Stimulated activated effector memory CD8-positive, alpha-beta T cell treated with anti-CD3 and anti-CD28 coated beads, Interleukin-12 subunit alpha, Interleukin-12 subunit beta, amount 100 ng/mL, for 72 hours (primary cell): ENCODE results near the gene AFF3.
A peak's percentile ranks its signal among the peaks of the same experiment; 100 is the strongest.
"Not testable (repeated sequence)": the region's sequence is repeated elsewhere in the genome, so short reads cannot be mapped to it uniquely, and the experiment has no call there.

ENCODE experiments used
- ATAC-seq: fragments of 150-1000 bp; cut with Tn5 transposase; 2 replicates; pipeline ENCODE4 v1.10.0; 2021
- DNase-seq, 2 donors: peaks; one replicate each; pipeline ENCODE4 v3.0.0; 2021 to 2022; ENCODE audit warnings: low spot score in 2 of 2
- H3K27ac Mint-ChIP-seq: one replicate; pipeline ENCODE4 v1.8.0; 2022; ENCODE audit warnings: mild to moderate bottlenecking, mixed read lengths
- H3K36me3 Mint-ChIP-seq: one replicate; pipeline ENCODE4 v1.8.0; 2022; ENCODE audit warnings: mild to moderate bottlenecking, mixed read lengths
- H3K4me1 Mint-ChIP-seq: one replicate; pipeline ENCODE4 v1.8.0; 2022; ENCODE audit warnings: mixed read lengths
- H3K4me3 Mint-ChIP-seq: one replicate; pipeline ENCODE4 v1.8.0; 2022; ENCODE audit warnings: mild to moderate bottlenecking, mixed read lengths
- H3K9me3 Mint-ChIP-seq: one replicate; pipeline ENCODE4 v1.8.0; 2022; ENCODE audit warnings: mixed read lengths

Gene AFF3

DNA sequence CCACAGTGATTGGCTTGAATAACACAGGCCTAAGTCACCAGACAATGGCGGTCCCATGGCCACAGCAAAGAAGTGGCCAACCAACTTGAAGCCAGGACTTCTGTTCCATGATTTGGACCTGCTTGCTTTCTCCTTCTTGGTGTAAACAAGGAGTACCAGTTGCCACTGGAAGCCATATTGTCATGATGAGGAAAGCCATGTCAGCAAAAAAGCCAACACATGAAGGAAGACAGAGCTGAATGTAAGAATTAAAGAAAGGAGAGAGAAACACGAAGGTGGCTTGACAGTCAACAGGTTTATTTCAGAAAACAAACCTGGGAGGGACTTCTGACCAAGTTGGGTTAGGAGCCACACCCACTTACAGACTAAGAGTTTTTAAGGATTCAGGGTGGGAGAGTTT lies 620.2 kb downstream of the AFF3 start:
- no peak overlapping the region for H3K27ac Mint-ChIP-seq
- H3K36me3 Mint-ChIP-seq = no peaks in the 10 kb centered on the region
- no peak overlapping the region for H3K4me3 Mint-ChIP-seq
- ATAC-seq (no peak), DNase-seq (no peak)
- H3K9me3 Mint-ChIP-seq = no peaks in the 10 kb centered on the region
- no peaks in the 10 kb centered on the region for H3K4me1 Mint-ChIP-seq

DNA sequence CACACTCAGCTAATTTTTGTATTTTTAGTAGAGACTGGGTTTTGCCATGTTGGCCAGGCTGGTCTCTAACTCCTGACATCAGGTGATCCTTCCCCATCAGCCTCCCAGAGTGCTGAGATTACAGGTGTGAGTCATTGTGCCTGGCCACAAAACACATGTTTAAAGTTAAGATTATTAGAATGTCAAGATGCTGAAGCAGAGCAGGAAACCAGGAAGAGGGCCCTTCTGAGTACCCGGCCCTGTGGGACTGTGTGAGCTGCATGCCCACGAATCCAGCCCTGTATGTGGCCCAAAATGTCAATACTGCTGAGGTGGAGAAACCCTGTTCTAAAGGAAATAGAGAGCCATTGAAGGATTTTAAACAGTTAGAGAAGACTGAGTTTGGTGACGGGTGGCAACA lies 621.6 kb downstream of the AFF3 start:
- H3K9me3 Mint-ChIP-seq = no peaks in the 10 kb centered on the region
- H3K27ac Mint-ChIP-seq = no peak overlapping the region
- ATAC-seq (no peak), DNase-seq (no peak)
- H3K4me3 Mint-ChIP-seq = no peak overlapping the region
- no peaks in the 10 kb centered on the region for H3K4me1 Mint-ChIP-seq
- no peaks in the 10 kb centered on the region for H3K36me3 Mint-ChIP-seq

DNA sequence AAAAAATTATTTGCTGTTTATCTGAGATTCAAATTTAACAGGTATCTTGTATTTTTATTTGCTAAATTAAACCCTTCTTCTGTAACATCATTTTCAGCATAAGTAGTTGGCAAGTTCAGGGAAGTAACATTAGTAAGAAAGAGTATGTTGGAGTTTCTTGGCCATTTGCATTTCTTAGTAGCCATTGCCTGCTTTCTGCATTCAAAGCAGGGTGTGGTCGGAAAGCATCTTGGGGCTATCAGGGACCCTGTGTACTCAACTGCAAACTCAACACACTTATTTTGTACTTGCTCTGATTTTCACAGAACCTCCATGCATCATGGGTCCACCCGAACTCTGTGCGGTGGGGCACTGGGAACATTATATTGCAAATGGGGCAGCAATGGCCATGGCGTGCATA lies 622.2 kb downstream of the AFF3 start:
- Mint-ChIP-seq H3K27ac (no peak overlapping the region), H3K36me3 (no peaks in the 10 kb centered on the region), H3K4me3 (no peak overlapping the region), H3K9me3 (no peaks in the 10 kb centered on the region), H3K4me1 (no peaks in the 10 kb centered on the region)
- no peak for ATAC-seq
- DNase-seq = no peak

DNA sequence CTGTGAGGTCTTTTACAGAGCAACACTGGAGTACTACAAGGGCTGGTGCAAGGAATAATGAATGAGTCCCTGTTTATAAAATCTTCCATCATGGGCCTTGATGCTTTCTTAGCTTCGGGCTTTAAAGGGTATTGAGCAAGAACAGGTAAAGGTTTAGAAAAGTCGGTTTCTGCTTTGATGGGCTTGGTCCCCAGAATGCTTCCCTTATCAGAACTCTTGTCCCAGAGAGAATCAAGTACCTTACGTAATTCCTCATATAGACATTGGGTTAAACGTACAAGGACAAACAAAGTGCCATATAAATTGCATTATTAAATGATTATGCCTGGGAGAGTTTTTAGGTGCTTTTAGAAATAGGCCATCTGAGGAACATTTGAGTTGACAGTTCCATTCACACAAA lies 628.0 kb downstream of the AFF3 start:
- Mint-ChIP-seq H3K4me3 (no peak overlapping the region), H3K9me3 (no peaks in the 10 kb centered on the region), H3K36me3 (no peaks in the 10 kb centered on the region), H3K27ac (no peak overlapping the region), H3K4me1 (no peaks in the 10 kb centered on the region)
- ATAC-seq = no peak
- DNase-seq = no peak

DNA sequence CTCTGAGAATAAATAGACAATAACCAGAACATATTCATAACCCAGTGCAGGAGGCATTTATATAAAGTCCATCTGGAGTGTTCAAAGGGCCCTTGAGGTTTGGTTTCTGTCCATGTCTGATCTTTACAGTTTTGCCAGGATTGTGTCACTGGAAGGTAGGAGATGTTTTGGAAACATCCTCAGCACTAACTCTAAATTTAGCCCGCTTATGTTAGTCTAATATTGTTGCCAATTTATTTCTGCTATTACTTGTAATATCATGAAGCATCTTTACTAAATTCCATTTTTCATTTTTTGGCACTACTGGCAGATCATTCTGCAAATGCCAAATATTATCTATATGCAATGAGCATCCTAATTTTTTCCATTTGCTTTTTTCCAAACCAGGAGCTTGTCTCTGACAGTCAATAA lies 630.2 kb downstream of the AFF3 start:
- H3K4me3 Mint-ChIP-seq = no peak overlapping the region
- H3K4me1 Mint-ChIP-seq = no peaks in the 10 kb centered on the region
- ATAC-seq (no peak), DNase-seq (no peak)
- H3K27ac Mint-ChIP-seq = no peak overlapping the region
- no peaks in the 10 kb centered on the region for H3K9me3 Mint-ChIP-seq
- H3K36me3 Mint-ChIP-seq = no peaks in the 10 kb centered on the region

DNA sequence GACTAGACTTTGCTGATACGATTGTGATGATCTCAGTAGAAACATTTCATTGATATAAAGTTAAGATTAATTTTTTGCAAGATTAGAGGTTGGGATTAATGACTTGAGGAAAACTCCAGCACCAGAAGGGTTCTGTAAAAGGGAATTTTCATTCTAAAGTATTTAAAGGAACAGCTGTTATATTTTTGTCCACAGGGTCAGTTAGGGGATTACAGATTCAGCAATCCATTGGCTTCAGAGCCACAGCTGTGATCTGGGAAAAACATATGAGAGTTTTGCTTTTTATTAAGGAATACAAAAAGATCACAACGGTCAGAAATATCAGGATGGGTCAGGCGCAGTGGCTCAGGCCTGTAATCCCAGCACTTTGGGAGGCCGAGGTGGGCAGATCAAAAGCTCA lies 633.0 kb downstream of the AFF3 start:
- ATAC-seq = no peak
- Mint-ChIP-seq H3K4me1 (no peaks in the 10 kb centered on the region), H3K4me3 (no peak overlapping the region), H3K9me3 (no peaks in the 10 kb centered on the region), H3K36me3 (no peaks in the 10 kb centered on the region), H3K27ac (no peak overlapping the region)
- DNase-seq = no peak

DNA sequence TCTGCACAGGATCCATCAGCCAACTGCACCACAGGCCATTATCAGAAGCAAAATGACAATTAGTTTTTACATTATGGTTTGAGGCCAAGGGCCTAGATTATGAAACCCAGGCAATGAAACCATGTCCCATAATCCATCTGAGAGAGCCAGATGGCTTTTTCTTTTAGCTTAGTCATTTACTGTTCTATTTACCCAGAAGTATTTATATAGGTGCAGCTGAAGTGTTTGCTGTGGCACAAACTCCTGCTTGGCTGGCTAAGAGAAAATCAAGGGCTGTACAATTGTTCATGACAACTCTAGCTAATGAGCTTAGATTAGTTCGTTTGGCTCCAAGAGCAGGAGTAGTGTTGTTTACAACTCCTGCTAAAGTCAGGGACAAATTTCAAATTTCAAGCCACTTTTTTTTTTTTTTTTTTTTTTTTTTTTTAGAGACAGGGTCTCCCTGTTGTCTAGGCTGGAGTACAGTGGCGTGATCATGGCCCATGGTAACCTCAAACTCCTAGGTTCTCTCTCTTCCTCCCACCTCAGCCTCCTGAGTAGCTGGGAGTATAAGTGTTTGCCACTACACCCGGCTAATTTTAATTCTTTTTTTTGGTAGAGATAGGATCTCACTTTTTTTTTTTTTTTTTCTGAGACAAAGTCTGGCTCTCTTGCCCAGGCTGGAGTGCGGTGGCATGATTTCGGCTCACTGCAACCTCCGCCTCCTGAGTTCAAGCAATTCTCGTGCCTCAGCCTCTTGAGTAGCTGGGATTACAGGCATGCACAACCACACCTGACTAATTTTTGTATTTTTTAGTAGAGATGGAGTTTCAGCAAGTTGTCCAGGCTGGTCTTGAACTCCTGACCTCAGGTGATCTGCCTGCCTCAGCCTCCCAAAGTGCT lies 634.2 kb downstream of the AFF3 start:
- ATAC-seq (no peak), DNase-seq (no peak)
- Mint-ChIP-seq H3K27ac (no peak overlapping the region), H3K4me3 (no peak overlapping the region), H3K4me1 (peaks cover 4% of the 10 kb centered on the region), H3K9me3 (no peaks in the 10 kb centered on the region), H3K36me3 (no peaks in the 10 kb centered on the region)

DNA sequence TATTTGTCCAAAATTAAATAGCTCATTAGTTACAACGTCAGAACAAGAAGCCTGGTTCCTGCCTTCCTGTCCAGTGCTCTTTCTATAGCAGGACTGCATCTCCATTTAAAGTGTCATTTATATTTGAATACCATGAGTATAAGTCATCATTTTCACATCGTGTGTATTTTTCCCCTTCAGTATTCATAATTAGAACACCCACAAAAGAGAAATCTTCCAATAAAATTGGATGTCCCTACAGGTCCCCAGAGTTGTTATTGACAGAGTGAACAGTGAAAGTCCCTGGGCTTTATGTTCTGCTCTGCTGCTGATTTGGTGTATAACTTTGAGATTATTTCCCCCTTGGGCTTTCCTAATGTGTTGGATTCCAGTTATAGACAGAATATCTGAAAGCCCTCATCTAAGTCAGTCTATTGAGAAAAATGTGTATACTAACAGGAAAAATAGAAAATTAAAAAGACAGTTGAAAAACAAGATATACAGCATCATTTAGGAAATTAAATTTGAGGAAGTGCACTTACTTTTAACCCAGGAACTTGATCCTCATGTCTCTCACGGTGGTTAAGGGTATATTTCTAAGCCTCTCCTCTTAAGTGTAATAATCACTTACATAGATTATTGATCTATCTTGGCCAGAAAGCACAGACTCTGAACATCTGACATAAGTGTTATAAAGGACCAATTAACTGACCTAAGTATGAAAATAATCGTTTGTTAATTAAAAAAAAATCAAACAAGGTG lies 637.4 kb downstream of the AFF3 start:
- ATAC-seq (no peak), DNase-seq (no peak)
- Mint-ChIP-seq H3K9me3 (no peaks in the 10 kb centered on the region), H3K4me3 (no peak overlapping the region), H3K4me1 (peaks cover 4% of the 10 kb centered on the region), H3K27ac (peak overlapping the region; percentile 36), H3K36me3 (no peaks in the 10 kb centered on the region)

DNA sequence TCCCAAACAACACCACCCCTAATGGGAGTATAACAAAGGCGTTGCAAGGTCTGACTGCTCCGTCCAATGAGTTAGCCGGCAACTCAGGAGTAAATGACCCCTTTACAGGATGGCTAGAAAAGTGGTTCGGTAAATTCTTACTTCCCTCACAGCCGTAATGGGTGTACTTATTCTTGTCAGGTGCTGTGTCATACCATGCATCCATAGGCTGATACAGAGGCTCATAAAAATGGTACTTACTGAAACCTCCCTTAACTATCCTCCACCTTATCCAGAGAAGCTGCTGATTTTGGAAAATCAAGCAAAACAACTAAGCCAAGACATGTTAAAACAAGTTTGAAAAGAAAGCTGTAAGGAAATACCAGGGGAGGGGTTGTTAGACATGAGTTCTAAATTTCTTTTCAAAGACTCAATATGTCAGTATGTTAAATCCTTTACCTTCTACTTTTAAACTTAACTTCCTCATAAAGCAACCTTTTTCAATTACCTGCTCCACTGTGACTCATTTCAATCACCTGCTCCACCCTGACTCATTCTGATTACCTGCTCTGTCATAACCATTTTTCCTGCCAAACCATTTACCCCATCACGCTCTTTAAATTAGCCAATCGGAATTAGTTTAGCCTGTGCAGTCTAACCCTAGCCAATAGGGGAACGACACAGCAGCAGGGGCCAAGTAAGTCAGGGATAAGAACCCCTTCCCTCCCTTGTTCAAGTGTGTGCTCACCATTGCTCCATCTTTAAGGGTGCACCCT lies 638.6 kb downstream of the AFF3 start:
- not testable (repeated sequence) for ATAC-seq, H3K27ac Mint-ChIP-seq, H3K9me3 Mint-ChIP-seq

DNA sequence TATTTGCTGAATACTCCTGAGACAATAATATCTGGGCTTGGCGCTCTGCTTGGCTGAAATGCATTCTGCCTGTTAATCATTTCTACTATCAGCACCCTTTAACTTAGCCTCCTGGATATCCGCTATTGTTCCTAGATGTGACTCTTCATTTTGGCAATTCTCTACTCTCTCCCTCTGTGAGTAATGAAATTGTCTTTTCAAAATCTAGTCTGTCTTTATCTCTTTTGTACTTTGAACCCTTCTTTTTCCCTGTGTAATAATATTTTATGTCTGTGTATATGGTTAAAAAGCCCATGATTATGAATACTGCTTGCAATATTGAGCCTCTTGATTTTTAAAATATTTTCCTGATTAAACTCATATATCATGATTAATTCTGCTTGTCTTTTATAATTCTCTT lies 646.4 kb downstream of the AFF3 start:
- peaks cover 3% of the 10 kb centered on the region for H3K4me1 Mint-ChIP-seq
- H3K27ac Mint-ChIP-seq = no peak overlapping the region
- H3K4me3 Mint-ChIP-seq = no peak overlapping the region
- no peak for ATAC-seq
- no peaks in the 10 kb centered on the region for H3K9me3 Mint-ChIP-seq
- DNase-seq = no peak
- H3K36me3 Mint-ChIP-seq = no peaks in the 10 kb centered on the region

More for the DNA sequence above, 638.6 kb downstream of the AFF3 start:
- not testable (repeated sequence) for H3K4me3 Mint-ChIP-seq, DNase-seq, H3K4me1 Mint-ChIP-seq, H3K36me3 Mint-ChIP-seq
